NCI-H446 (cell line): ENCODE results near the gene BOD1L1.
"Not testable (repeated sequence)": the region's sequence is repeated elsewhere in the genome, so short reads cannot be mapped to it uniquely, and the experiment has no call there.

Source experiments
- DNase-seq, 2 experiments: peaks; one replicate each; lab custom pipeline; 2025; lab: John Stamatoyannopoulos, UW

BOD1L1 gene

GRCh38 chr4:13618212-13618806 is 9.2 kb downstream of the BOD1L1 start:
- DNase-seq = no peak

- DNase-seq = no peak
These were observed 9.7 kb downstream of the BOD1L1 start for GRCh38 chr4:13617801-13618200.

- DNase-seq = no peak
These were observed 10.9 kb downstream of the BOD1L1 start for GRCh38 chr4:13616597-13616996.

GRCh38 chr4:13615161-13615560 is 12.4 kb downstream of the BOD1L1 start:
- no peak for DNase-seq

GRCh38 chr4:13612569-13612968 is 15.0 kb downstream of the BOD1L1 start:
- DNase-seq = no peak

GRCh38 chr4:13611283-13611842 is 16.2 kb downstream of the BOD1L1 start:
- DNase-seq = no peak

- DNase-seq = no peak
These were observed 22.2 kb downstream of the BOD1L1 start for GRCh38 chr4:13605330-13605729.

GRCh38 chr4:13601848-13602247 is 25.7 kb downstream of the BOD1L1 start:
- no peak for DNase-seq

GRCh38 chr4:13601048-13601447 is 26.5 kb downstream of the BOD1L1 start:
- no peak for DNase-seq

GRCh38 chr4:13599159-13599558 is 28.4 kb downstream of the BOD1L1 start:
- DNase-seq = no peak

GRCh38 chr4:13597604-13598003 is 29.9 kb downstream of the BOD1L1 start:
- DNase-seq = no peak

- no peak for DNase-seq
These were observed 30.4 kb downstream of the BOD1L1 start for GRCh38 chr4:13597141-13597540.

- DNase-seq = no peak
These were observed 35.3 kb downstream of the BOD1L1 start for GRCh38 chr4:13592220-13592619.

GRCh38 chr4:13590766-13591165 is 36.8 kb downstream of the BOD1L1 start:
- peak in 1 of 2 experiments; percentile 0 for DNase-seq

GRCh38 chr4:13588954-13589353 is 38.6 kb downstream of the BOD1L1 start:
- DNase-seq = no peak

GRCh38 chr4:13584481-13584880 is 43.0 kb downstream of the BOD1L1 start:
- no peak for DNase-seq

GRCh38 chr4:13580036-13580435 is 47.5 kb downstream of the BOD1L1 start:
- DNase-seq = no peak

GRCh38 chr4:13577660-13578059 is 49.9 kb downstream of the BOD1L1 start:
- no peak for DNase-seq

- DNase-seq = no peak
These were observed 56.6 kb downstream of the BOD1L1 start for GRCh38 chr4:13570916-13571315.

- DNase-seq = no peak
These were observed 60.4 kb downstream of the BOD1L1 start for GRCh38 chr4:13567125-13567524.

GRCh38 chr4:13562876-13563275 is 64.6 kb downstream of the BOD1L1 start:
- no peak for DNase-seq

GRCh38 chr4:13561673-13562072 is 65.9 kb downstream of the BOD1L1 start:
- no peak for DNase-seq

GRCh38 chr4:13560111-13560510 is 67.4 kb downstream of the BOD1L1 start:
- DNase-seq = not testable (repeated sequence)

- DNase-seq = no peak
These were observed 68.1 kb downstream of the BOD1L1 start for GRCh38 chr4:13559413-13559812.
